ENCODE results near the gene MARCHF2. TPM values are rescaled to one million over a fixed set of nuclear protein-coding genes. Genes with fewer than 3 reads are reported as not detected.

Gene MARCHF2
- total and polyA plus RNA-seq, 5 donors, result 94.2 to 107 (median 106) TPM

GRCh38 chr19:8387688-8388611 is 25.2 kb upstream of the MARCHF2 start:
- no peaks in the 10 kb centered on the region for H3K9me3 ChIP-seq (ENCODE audit: control insufficient read depth, low read length)

GRCh38 chr19:8388612-8388958 is 24.5 kb upstream of the MARCHF2 start:
- Histone ChIP-seq H3K4me3 (ENCODE audit: low read length) (no peak overlapping the region), H3K27ac (ENCODE audit: low read length) (no peak overlapping the region), H3K4me1 (ENCODE audit: control insufficient read depth, insufficient read depth, low read length) (peaks cover 16% of the 10 kb centered on the region), H3K27me3 (ENCODE audit: control insufficient read depth, insufficient read depth) (no peaks in the 10 kb centered on the region), H3K9me3 (ENCODE audit: control insufficient read depth, low read length) (no peaks in the 10 kb centered on the region)
- intact Hi-C loops (cut with DNase I), result no loop called here
- WGBS, result 49% methylated on average over 2 of the region's 2 CpGs
- DNase-seq (no peak), ATAC-seq (no peak)

More at GRCh38 chr19:8387688-8388611, 25.2 kb upstream of the MARCHF2 start:
- H3K4me3 ChIP-seq (ENCODE audit: low read length), result no peak overlapping the region
- no peaks in the 10 kb centered on the region for H3K27me3 ChIP-seq (ENCODE audit: control insufficient read depth, insufficient read depth)
- 89% methylated on average over 16 of the region's 16 CpGs for WGBS
- peaks cover 10% of the 10 kb centered on the region for H3K4me1 ChIP-seq (ENCODE audit: control insufficient read depth, insufficient read depth, low read length)
- no peak overlapping the region for H3K27ac ChIP-seq (ENCODE audit: low read length)
- ATAC-seq (no peak), DNase-seq (no peak)
- intact Hi-C loops (cut with DNase I), result no loop called here

GRCh38 chr19:8389891-8390616 is 23.1 kb upstream of the MARCHF2 start, which contains the start of gene RAB11B:
Gene RAB11B, plus strand, starts transcription at chr19:8390360. Its CDS starts 57 bp downstream, at chr19:8390417.
- peak within 1 kb of the TSS; percentile 97 for H3K4me3 ChIP-seq (ENCODE audit: low read length)
- no peaks in the 10 kb centered on the region for H3K27me3 ChIP-seq (ENCODE audit: control insufficient read depth, insufficient read depth)
- ATAC-seq, result peak; percentile 91 to 96
- peak; percentile 99 to 100 (median 100) for DNase-seq
- peak within 1 kb of the TSS; percentile 100 for H3K27ac ChIP-seq (ENCODE audit: low read length)
- intact Hi-C loops (cut with DNase I), result loop anchor here in 1 of 4 donors (5.0 kb wide), 1 partner anchor 33 kb away; no protein-coding TSS in a partner anchor
- no peaks in the 10 kb centered on the region for H3K9me3 ChIP-seq (ENCODE audit: control insufficient read depth, low read length)
- WGBS, result under 1% methylated on average over 70 of the region's 70 CpGs
- peaks cover 24% of the 10 kb centered on the region for H3K4me1 ChIP-seq (ENCODE audit: control insufficient read depth, insufficient read depth, low read length)

GRCh38 chr19:8390617-8390981 is 22.5 kb upstream of the MARCHF2 start:
- H3K9me3 ChIP-seq (ENCODE audit: control insufficient read depth, low read length), result no peaks in the 10 kb centered on the region
- 1% methylated on average over 28 of the region's 28 CpGs for WGBS
- intact Hi-C loops (cut with DNase I), result loop anchor here in 1 of 4 donors (5.0 kb wide), 1 partner anchor 33 kb away; no protein-coding TSS in a partner anchor
- no peaks in the 10 kb centered on the region for H3K27me3 ChIP-seq (ENCODE audit: control insufficient read depth, insufficient read depth)
- ATAC-seq (peak; percentile 85 to 89), DNase-seq (peak; percentile 97 to 99 (median 98))
- H3K27ac ChIP-seq (ENCODE audit: low read length), result peak overlapping the region; percentile 100
- peak overlapping the region; percentile 97 for H3K4me3 ChIP-seq (ENCODE audit: low read length)
- peaks cover 25% of the 10 kb centered on the region for H3K4me1 ChIP-seq (ENCODE audit: control insufficient read depth, insufficient read depth, low read length)

- no peaks in the 10 kb centered on the region for H3K27me3 ChIP-seq (ENCODE audit: control insufficient read depth, insufficient read depth)
- 68% methylated on average over 23 of the region's 23 CpGs for WGBS
- no peaks in the 10 kb centered on the region for H3K9me3 ChIP-seq (ENCODE audit: control insufficient read depth, low read length)
- peaks cover 25% of the 10 kb centered on the region for H3K4me1 ChIP-seq (ENCODE audit: control insufficient read depth, insufficient read depth, low read length)
- intact Hi-C loops (cut with DNase I), result loop anchor here in 1 of 4 donors (5.0 kb wide), 1 partner anchor 34 kb away; no protein-coding TSS in a partner anchor
- peak overlapping the region; percentile 97 for H3K4me3 ChIP-seq (ENCODE audit: low read length)
- DNase-seq (peak in 1 of 3 donors; percentile 71), ATAC-seq (no peak)
- peak overlapping the region; percentile 68 for H3K27ac ChIP-seq (ENCODE audit: low read length)
These were observed 21.7 kb upstream of the MARCHF2 start for GRCh38 chr19:8391198-8392016.

- peak in 1 of 3 donors; percentile 68 for DNase-seq
- intact Hi-C loops (cut with DNase I), result loop anchor here in 1 of 4 donors (5.0 kb wide), 1 partner anchor 35 kb away; no protein-coding TSS in a partner anchor
- peak overlapping the region; percentile 68 for H3K27ac ChIP-seq (ENCODE audit: low read length)
- no peaks in the 10 kb centered on the region for H3K27me3 ChIP-seq (ENCODE audit: control insufficient read depth, insufficient read depth)
- H3K4me3 ChIP-seq (ENCODE audit: low read length), result no peak overlapping the region
- peak in 1 of 2 donors; percentile 4 for ATAC-seq
- 22% methylated on average over 11 of the region's 11 CpGs for WGBS
- no peaks in the 10 kb centered on the region for H3K9me3 ChIP-seq (ENCODE audit: control insufficient read depth, low read length)
- H3K4me1 ChIP-seq (ENCODE audit: control insufficient read depth, insufficient read depth, low read length), result peaks cover 26% of the 10 kb centered on the region
These were observed 21.0 kb upstream of the MARCHF2 start for GRCh38 chr19:8392017-8392591.

- Histone ChIP-seq H3K27me3 (ENCODE audit: control insufficient read depth, insufficient read depth) (no peaks in the 10 kb centered on the region), H3K4me1 (ENCODE audit: control insufficient read depth, insufficient read depth, low read length) (peaks cover 29% of the 10 kb centered on the region), H3K4me3 (ENCODE audit: low read length) (no peak overlapping the region), H3K27ac (ENCODE audit: low read length) (peak overlapping the region; percentile 38), H3K9me3 (ENCODE audit: control insufficient read depth, low read length) (no peaks in the 10 kb centered on the region)
- WGBS, result 61% methylated on average over 8 of the region's 8 CpGs
- peak in 1 of 3 donors; percentile 63 for DNase-seq
- no peak for ATAC-seq
- intact Hi-C loops (cut with DNase I), result loop anchor here in 1 of 4 donors (5.0 kb wide), 1 partner anchor 36 kb away; no protein-coding TSS in a partner anchor
These were observed 19.8 kb upstream of the MARCHF2 start for GRCh38 chr19:8393192-8393870.

GRCh38 chr19:8393871-8394250 is 19.2 kb upstream of the MARCHF2 start:
- H3K27ac ChIP-seq (ENCODE audit: low read length), result peak overlapping the region; percentile 38
- no peak for ATAC-seq
- intact Hi-C loops (cut with DNase I), result loop anchor here in 1 of 4 donors (5.0 kb wide), 1 partner anchor 37 kb away; no protein-coding TSS in a partner anchor
- peak in 1 of 3 donors; percentile 53 for DNase-seq
- no peaks in the 10 kb centered on the region for H3K9me3 ChIP-seq (ENCODE audit: control insufficient read depth, low read length)
- 78% methylated on average over 8 of the region's 8 CpGs for WGBS
- H3K27me3 ChIP-seq (ENCODE audit: control insufficient read depth, insufficient read depth), result no peaks in the 10 kb centered on the region
- no peak overlapping the region for H3K4me3 ChIP-seq (ENCODE audit: low read length)
- peaks cover 29% of the 10 kb centered on the region for H3K4me1 ChIP-seq (ENCODE audit: control insufficient read depth, insufficient read depth, low read length)

- H3K4me1 ChIP-seq (ENCODE audit: control insufficient read depth, insufficient read depth, low read length), result peaks cover 29% of the 10 kb centered on the region
- H3K4me3 ChIP-seq (ENCODE audit: low read length), result no peak overlapping the region
- ATAC-seq (no peak), DNase-seq (peak in 1 of 3 donors; percentile 53)
- no peaks in the 10 kb centered on the region for H3K27me3 ChIP-seq (ENCODE audit: control insufficient read depth, insufficient read depth)
- intact Hi-C loops (cut with DNase I), result loop anchor here in 2 of 4 donors (5.0 kb wide), 2 partner anchors 33 to 43 kb away; partner anchors contain the start of gene ANGPTL4 (in 1 of the 2)
- H3K9me3 ChIP-seq (ENCODE audit: control insufficient read depth, low read length), result no peaks in the 10 kb centered on the region
- WGBS, result 89% methylated on average over 14 of the region's 14 CpGs
- H3K27ac ChIP-seq (ENCODE audit: low read length), result no peak overlapping the region
These were observed 17.5 kb upstream of the MARCHF2 start for GRCh38 chr19:8395621-8396082.
